Lower leg skin (tissue), 3 donors: Measurements from ENCODE around the gene BNIP3.

Experiments used
- CTCF ChIP-seq, 3 donors: fragments of 450-650 bp; IDR thresholded peaks; one replicate each; pipeline ENCODE4 v1.5.1; 2016; ENCODE audit warnings: antibody characterized with exemption in 3 of 3, mild to moderate bottlenecking in 3 of 3, moderate library complexity in 2 of 3
- POLR2A ChIP-seq, 2 donors: fragments of 450-650 bp; IDR thresholded peaks; one replicate each; pipeline ENCODE4 v1.6.1; 2016 to 2017; ENCODE audit warnings: antibody characterized with exemption in 2 of 2, mild to moderate bottlenecking in 1 of 2, moderate library complexity in 1 of 2

- TF ChIP-seq POLR2A (IDR thresholded peaks at IDR 0.05) = no peak
- no peak for TF ChIP-seq CTCF (IDR thresholded peaks at IDR 0.05)
Observed at GRCh38 chr10:131942455-131942854, 39.3 kb downstream of the BNIP3 start.
